GM23338 (cell line): ENCODE data around the gene IMMP2L. TPM values are rescaled to one million over a fixed set of nuclear protein-coding genes. Genes with fewer than 3 reads are reported as not detected.

Source experiments
- ATAC-seq: fragments of 200-7000 bp; cut with Tn5 transposase; 3 replicates; pipeline ENCODE4 v1.9.1; 2020
- DNase-seq: peaks from one replicate; pipeline ENCODE4 v3.0.0-alpha.2; 2015; ENCODE audit warnings: low spot score
- H2AFZ ChIP-seq: fragments of 200-600 bp; sonication (generic); 2 replicates; pipeline ENCODE4 v1.8.0; 2016; ENCODE audit warnings: antibody characterized with exemption, mild to moderate bottlenecking, moderate library complexity
- H3F3A ChIP-seq: fragments of 200-600 bp; sonication (generic); replicated peaks from 2 replicates; pipeline ENCODE4 v1.8.0; 2017; ENCODE audit warnings: antibody characterized with exemption, mixed run types, low read depth
- H3K27ac ChIP-seq: fragments of 200-600 bp; sonication (generic); 2 replicates; pipeline ENCODE4 v1.6.1; 2016; ENCODE audit warnings: low read depth
- H3K27me3 ChIP-seq: fragments of 200-600 bp; sonication (generic); 2 replicates; pipeline ENCODE4 v1.8.0; 2016; ENCODE audit warnings: mild to moderate bottlenecking, mixed run types, moderate library complexity; ENCODE audit not compliant: insufficient read depth
- H3K36me3 ChIP-seq: fragments of 200-600 bp; sonication (generic); 2 replicates; pipeline ENCODE4 v1.8.0; 2016; ENCODE audit warnings: mild to moderate bottlenecking; ENCODE audit not compliant: insufficient read depth
- H3K4me1 ChIP-seq: fragments of 200-600 bp; sonication (generic); 2 replicates; pipeline ENCODE4 v1.8.0; 2016; ENCODE audit warnings: mild to moderate bottlenecking, moderate library complexity; ENCODE audit not compliant: insufficient read depth
- H3K4me2 ChIP-seq: fragments of 200-600 bp; sonication (generic); 2 replicates; pipeline ENCODE4 v1.7.1; 2017; ENCODE audit warnings: mixed run types
- H3K4me3 ChIP-seq: fragments of 200-600 bp; sonication (generic); 2 replicates; pipeline ENCODE4 v1.6.1; 2016; ENCODE audit warnings: mixed run types
- H3K79me2 ChIP-seq: fragments of 200-600 bp; sonication (generic); replicated peaks from 2 replicates; pipeline ENCODE4 v1.8.0; 2017; ENCODE audit warnings: mild to moderate bottlenecking; ENCODE audit not compliant: insufficient read depth
- H3K9me2 ChIP-seq: fragments of 200-600 bp; sonication (generic); 2 replicates; pipeline ENCODE4 v1.8.0; 2017; ENCODE audit not compliant: insufficient read depth
- H4K20me1 ChIP-seq: fragments of 200-600 bp; sonication (generic); replicated peaks from 2 replicates; pipeline ENCODE4 v1.8.0; 2017; ENCODE audit warnings: mild to moderate bottlenecking; ENCODE audit not compliant: insufficient read depth
- H3K27ac Mint-ChIP-seq: 2 replicates; pipeline ENCODE4 v1.8.0; 2020; ENCODE audit warnings: inconsistent platforms, mild to moderate bottlenecking, moderate library complexity, mixed read lengths
- H3K27me3 Mint-ChIP-seq: 3 replicates; pipeline ENCODE4 v1.8.0; 2022; ENCODE audit warnings: low read depth, mild to moderate bottlenecking, moderate library complexity, mixed read lengths, inconsistent platforms; ENCODE audit not compliant: insufficient read depth, poor library complexity
- H3K36me3 Mint-ChIP-seq: 3 replicates; pipeline ENCODE4 v1.8.0; 2021; ENCODE audit warnings: low read depth, mild to moderate bottlenecking, inconsistent platforms, moderate library complexity, mixed read lengths
- H3K4me1 Mint-ChIP-seq: 3 replicates; pipeline ENCODE4 v1.8.0; 2020; ENCODE audit warnings: mild to moderate bottlenecking, inconsistent platforms, mixed read lengths
- H3K4me3 Mint-ChIP-seq: 3 replicates; pipeline ENCODE4 v1.8.0; 2021; ENCODE audit warnings: moderate library complexity, mild to moderate bottlenecking, inconsistent platforms, mixed read lengths
- H3K9me3 Mint-ChIP-seq: 3 replicates; pipeline ENCODE4 v1.8.0; 2020; ENCODE audit warnings: moderate library complexity, mild to moderate bottlenecking, inconsistent platforms, mixed read lengths
- EZH2 ChIP-seq: fragments of 200-600 bp; sonication (generic); IDR thresholded peaks from one replicate; pipeline ENCODE4 v1.8.0; 2017; ENCODE audit warnings: antibody characterized with exemption, mild to moderate bottlenecking, low read depth; ENCODE audit not compliant: unreplicated experiment
- EZH2phosphoT487 ChIP-seq: fragments of 200-600 bp; sonication (generic); IDR thresholded peaks from one replicate; pipeline ENCODE4 v1.8.1; 2018; ENCODE audit warnings: antibody characterized with exemption; ENCODE audit not compliant: unreplicated experiment
- JUNB ChIP-seq: IDR thresholded peaks from one replicate; pipeline ENCODE4 v1.6.1; 2016; ENCODE audit warnings: antibody characterized with exemption; ENCODE audit not compliant: unreplicated experiment
- NANOG ChIP-seq: IDR thresholded peaks from 2 replicates; pipeline ENCODE4 v1.6.1; 2016; ENCODE audit warnings: antibody characterized with exemption, borderline replicate concordance
- POLR2AphosphoS5 ChIP-seq: IDR thresholded peaks from 2 replicates; pipeline ENCODE4 v1.6.1; 2016; ENCODE audit warnings: antibody characterized with exemption, low read depth
- ZNF114 ChIP-seq: fragments of 250-450 bp; sonication (Bioruptor Pico); IDR thresholded peaks from 2 replicates; pipeline ENCODE4 v1.5.0; 2020; ENCODE audit warnings: mild to moderate bottlenecking, moderate library complexity
- ZNF331 ChIP-seq: fragments of 250-450 bp; sonication (Bioruptor Pico); IDR thresholded peaks from 2 replicates; pipeline ENCODE4 v1.5.0; 2020; ENCODE audit warnings: low read depth, mild to moderate bottlenecking, moderate library complexity
- polyA plus RNA-seq: library from polyadenylated mRNA; unstranded; fragments of >200 nt; fragmentation: Nextera tagmentation; extraction: Ambion mirVana; gene quantifications from 2 replicates; pipeline ENCODE4 v1.2.1, GENCODE V29; 2016
- total RNA-seq: library from RNA; depleted of rRNA; stranded (reverse); fragments of >200 nt; shearing (Covaris generic); gene quantifications from 2 replicates; pipeline ENCODE4 v1.2.3, GENCODE V29; 2014
- TF ChIP-seq, protein P1 (sequence below), 2 experiments: fragments of 200-600 bp in 1 of 2; sonication (generic) in 1 of 2; conservative IDR thresholded peaks; 2 replicates each; pipeline versions ENCODE4 v1.5.1 to v1.6.1; 2016 to 2017; ENCODE audit warnings: antibody characterized with exemption in 2 of 2, low read depth in 2 of 2, mild to moderate bottlenecking in 2 of 2, moderate library complexity in 1 of 2
- TF ChIP-seq, protein P2 (sequence below): IDR thresholded peaks from one replicate; pipeline ENCODE4 v1.6.1; 2018; ENCODE audit warnings: antibody characterized with exemption; ENCODE audit not compliant: unreplicated experiment
- TF ChIP-seq, protein P3 (sequence below): fragments of 250-450 bp; sonication (Bioruptor Pico); IDR thresholded peaks from 2 replicates; pipeline ENCODE4 v1.5.0; 2020; ENCODE audit warnings: mild to moderate bottlenecking, moderate library complexity
- TF ChIP-seq, protein P4 (sequence below): IDR thresholded peaks from 2 replicates; pipeline ENCODE4 v1.6.1; 2016; ENCODE audit warnings: antibody characterized with exemption

IMMP2L gene
- total and polyA plus RNA-seq, 2 experiments from 2014 or later: 7.3 to 14.0 TPM

DNA sequence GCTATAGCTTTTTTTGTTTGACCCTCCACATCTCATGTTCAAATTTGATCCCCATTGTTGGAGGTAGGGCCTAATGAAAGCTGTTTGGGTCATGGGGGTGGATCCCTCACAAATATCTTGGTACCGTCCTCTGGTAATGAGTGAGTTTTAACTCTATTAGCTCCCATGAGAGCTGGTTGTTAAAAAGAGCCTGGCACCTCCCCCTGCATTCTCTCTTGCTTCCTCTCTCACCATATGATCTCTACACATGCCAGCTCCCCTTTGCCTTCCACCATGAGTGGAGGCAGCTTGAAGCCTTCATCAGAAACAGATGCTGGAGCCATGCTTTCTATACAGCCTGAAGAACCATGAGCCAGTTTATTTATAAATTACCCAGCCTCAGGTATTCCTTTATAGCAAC, 43.0 kb upstream of the IMMP2L start:
- no peaks in the 10 kb centered on the region for H3K79me2 ChIP-seq
- Mint-ChIP-seq H3K27ac (no peak overlapping the region), H3K36me3 (peaks cover 3% of the 10 kb centered on the region; the same call in 2 of the 3 replicates), H3K9me3 (peaks cover 10% of the 10 kb centered on the region), H3K27me3 (no peaks in the 10 kb centered on the region), H3K4me1 (peaks cover 12% of the 10 kb centered on the region), H3K4me3 (no peak overlapping the region)
- H3K36me3 ChIP-seq: no peaks in the 10 kb centered on the region
- ATAC-seq (no peak), DNase-seq (no peak)
- no peaks in the 10 kb centered on the region for H3F3A ChIP-seq
- TF ChIP-seq, protein P1, sequence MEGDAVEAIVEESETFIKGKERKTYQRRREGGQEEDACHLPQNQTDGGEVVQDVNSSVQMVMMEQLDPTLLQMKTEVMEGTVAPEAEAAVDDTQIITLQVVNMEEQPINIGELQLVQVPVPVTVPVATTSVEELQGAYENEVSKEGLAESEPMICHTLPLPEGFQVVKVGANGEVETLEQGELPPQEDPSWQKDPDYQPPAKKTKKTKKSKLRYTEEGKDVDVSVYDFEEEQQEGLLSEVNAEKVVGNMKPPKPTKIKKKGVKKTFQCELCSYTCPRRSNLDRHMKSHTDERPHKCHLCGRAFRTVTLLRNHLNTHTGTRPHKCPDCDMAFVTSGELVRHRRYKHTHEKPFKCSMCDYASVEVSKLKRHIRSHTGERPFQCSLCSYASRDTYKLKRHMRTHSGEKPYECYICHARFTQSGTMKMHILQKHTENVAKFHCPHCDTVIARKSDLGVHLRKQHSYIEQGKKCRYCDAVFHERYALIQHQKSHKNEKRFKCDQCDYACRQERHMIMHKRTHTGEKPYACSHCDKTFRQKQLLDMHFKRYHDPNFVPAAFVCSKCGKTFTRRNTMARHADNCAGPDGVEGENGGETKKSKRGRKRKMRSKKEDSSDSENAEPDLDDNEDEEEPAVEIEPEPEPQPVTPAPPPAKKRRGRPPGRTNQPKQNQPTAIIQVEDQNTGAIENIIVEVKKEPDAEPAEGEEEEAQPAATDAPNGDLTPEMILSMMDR (conservative IDR thresholded peaks at IDR 0.05; ENCODE audit: low read depth in 2 of 2): no peak
- TF ChIP-seq, protein P2, sequence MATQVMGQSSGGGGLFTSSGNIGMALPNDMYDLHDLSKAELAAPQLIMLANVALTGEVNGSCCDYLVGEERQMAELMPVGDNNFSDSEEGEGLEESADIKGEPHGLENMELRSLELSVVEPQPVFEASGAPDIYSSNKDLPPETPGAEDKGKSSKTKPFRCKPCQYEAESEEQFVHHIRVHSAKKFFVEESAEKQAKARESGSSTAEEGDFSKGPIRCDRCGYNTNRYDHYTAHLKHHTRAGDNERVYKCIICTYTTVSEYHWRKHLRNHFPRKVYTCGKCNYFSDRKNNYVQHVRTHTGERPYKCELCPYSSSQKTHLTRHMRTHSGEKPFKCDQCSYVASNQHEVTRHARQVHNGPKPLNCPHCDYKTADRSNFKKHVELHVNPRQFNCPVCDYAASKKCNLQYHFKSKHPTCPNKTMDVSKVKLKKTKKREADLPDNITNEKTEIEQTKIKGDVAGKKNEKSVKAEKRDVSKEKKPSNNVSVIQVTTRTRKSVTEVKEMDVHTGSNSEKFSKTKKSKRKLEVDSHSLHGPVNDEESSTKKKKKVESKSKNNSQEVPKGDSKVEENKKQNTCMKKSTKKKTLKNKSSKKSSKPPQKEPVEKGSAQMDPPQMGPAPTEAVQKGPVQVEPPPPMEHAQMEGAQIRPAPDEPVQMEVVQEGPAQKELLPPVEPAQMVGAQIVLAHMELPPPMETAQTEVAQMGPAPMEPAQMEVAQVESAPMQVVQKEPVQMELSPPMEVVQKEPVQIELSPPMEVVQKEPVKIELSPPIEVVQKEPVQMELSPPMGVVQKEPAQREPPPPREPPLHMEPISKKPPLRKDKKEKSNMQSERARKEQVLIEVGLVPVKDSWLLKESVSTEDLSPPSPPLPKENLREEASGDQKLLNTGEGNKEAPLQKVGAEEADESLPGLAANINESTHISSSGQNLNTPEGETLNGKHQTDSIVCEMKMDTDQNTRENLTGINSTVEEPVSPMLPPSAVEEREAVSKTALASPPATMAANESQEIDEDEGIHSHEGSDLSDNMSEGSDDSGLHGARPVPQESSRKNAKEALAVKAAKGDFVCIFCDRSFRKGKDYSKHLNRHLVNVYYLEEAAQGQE: no peak
- no peak for TF ChIP-seq NANOG
- no peak for TF ChIP-seq EZH2
- no peak for TF ChIP-seq ZNF114 (CRISPR knock-in tag)
- TF ChIP-seq EZH2phosphoT487: no peak
- TF ChIP-seq, protein P3, sequence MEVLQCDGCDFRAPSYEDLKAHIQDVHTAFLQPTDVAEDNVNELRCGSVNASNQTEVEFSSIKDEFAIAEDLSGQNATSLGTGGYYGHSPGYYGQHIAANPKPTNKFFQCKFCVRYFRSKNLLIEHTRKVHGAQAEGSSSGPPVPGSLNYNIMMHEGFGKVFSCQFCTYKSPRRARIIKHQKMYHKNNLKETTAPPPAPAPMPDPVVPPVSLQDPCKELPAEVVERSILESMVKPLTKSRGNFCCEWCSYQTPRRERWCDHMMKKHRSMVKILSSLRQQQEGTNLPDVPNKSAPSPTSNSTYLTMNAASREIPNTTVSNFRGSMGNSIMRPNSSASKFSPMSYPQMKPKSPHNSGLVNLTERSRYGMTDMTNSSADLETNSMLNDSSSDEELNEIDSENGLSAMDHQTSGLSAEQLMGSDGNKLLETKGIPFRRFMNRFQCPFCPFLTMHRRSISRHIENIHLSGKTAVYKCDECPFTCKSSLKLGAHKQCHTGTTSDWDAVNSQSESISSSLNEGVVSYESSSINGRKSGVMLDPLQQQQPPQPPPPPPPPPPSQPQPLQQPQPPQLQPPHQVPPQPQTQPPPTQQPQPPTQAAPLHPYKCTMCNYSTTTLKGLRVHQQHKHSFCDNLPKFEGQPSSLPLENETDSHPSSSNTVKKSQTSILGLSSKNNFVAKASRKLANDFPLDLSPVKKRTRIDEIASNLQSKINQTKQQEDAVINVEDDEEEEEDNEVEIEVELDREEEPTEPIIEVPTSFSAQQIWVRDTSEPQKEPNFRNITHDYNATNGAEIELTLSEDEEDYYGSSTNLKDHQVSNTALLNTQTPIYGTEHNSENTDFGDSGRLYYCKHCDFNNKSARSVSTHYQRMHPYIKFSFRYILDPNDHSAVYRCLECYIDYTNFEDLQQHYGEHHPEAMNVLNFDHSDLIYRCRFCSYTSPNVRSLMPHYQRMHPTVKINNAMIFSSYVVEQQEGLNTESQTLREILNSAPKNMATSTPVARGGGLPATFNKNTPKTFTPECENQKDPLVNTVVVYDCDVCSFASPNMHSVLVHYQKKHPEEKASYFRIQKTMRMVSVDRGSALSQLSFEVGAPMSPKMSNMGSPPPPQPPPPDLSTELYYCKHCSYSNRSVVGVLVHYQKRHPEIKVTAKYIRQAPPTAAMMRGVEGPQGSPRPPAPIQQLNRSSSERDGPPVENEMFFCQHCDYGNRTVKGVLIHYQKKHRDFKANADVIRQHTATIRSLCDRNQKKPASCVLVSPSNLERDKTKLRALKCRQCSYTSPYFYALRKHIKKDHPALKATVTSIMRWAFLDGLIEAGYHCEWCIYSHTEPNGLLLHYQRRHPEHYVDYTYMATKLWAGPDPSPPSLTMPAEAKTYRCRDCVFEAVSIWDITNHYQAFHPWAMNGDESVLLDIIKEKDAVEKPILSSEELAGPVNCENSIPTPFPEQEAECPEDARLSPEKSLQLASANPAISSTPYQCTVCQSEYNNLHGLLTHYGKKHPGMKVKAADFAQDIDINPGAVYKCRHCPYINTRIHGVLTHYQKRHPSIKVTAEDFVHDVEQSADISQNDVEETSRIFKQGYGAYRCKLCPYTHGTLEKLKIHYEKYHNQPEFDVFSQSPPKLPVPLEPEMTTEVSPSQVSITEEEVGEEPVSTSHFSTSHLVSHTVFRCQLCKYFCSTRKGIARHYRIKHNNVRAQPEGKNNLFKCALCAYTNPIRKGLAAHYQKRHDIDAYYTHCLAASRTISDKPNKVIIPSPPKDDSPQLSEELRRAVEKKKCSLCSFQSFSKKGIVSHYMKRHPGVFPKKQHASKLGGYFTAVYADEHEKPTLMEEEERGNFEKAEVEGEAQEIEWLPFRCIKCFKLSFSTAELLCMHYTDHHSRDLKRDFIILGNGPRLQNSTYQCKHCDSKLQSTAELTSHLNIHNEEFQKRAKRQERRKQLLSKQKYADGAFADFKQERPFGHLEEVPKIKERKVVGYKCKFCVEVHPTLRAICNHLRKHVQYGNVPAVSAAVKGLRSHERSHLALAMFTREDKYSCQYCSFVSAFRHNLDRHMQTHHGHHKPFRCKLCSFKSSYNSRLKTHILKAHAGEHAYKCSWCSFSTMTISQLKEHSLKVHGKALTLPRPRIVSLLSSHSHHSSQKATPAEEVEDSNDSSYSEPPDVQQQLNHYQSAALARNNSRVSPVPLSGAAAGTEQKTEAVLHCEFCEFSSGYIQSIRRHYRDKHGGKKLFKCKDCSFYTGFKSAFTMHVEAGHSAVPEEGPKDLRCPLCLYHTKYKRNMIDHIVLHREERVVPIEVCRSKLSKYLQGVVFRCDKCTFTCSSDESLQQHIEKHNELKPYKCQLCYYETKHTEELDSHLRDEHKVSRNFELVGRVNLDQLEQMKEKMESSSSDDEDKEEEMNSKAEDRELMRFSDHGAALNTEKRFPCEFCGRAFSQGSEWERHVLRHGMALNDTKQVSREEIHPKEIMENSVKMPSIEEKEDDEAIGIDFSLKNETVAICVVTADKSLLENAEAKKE: no peak
- TF ChIP-seq, protein P4, sequence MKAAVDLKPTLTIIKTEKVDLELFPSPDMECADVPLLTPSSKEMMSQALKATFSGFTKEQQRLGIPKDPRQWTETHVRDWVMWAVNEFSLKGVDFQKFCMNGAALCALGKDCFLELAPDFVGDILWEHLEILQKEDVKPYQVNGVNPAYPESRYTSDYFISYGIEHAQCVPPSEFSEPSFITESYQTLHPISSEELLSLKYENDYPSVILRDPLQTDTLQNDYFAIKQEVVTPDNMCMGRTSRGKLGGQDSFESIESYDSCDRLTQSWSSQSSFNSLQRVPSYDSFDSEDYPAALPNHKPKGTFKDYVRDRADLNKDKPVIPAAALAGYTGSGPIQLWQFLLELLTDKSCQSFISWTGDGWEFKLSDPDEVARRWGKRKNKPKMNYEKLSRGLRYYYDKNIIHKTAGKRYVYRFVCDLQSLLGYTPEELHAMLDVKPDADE: no peak
- no peak for TF ChIP-seq JUNB
- TF ChIP-seq ZNF331: no peak
- no peak for TF ChIP-seq POLR2AphosphoS5
- no peaks in the 10 kb centered on the region for H4K20me1 ChIP-seq
- no peaks in the 10 kb centered on the region for H3K9me2 ChIP-seq
- H3K27ac ChIP-seq: no peak overlapping the region
- H3K4me1 ChIP-seq: no peaks in the 10 kb centered on the region
- H3K4me3 ChIP-seq: no peak overlapping the region
- H3K4me2 ChIP-seq: no peak overlapping the region
- no peaks in the 10 kb centered on the region for H3K27me3 ChIP-seq
- H2AFZ ChIP-seq: no peak overlapping the region
